Measurements from ENCODE around the gene MGAT5B. TPM values are rescaled to one million over a fixed set of nuclear protein-coding genes. Genes with fewer than 3 reads are reported as not detected.

The MGAT5B gene
- total RNA-seq, 1 experiment from 2014 or later: 1.0 TPM

DNA sequence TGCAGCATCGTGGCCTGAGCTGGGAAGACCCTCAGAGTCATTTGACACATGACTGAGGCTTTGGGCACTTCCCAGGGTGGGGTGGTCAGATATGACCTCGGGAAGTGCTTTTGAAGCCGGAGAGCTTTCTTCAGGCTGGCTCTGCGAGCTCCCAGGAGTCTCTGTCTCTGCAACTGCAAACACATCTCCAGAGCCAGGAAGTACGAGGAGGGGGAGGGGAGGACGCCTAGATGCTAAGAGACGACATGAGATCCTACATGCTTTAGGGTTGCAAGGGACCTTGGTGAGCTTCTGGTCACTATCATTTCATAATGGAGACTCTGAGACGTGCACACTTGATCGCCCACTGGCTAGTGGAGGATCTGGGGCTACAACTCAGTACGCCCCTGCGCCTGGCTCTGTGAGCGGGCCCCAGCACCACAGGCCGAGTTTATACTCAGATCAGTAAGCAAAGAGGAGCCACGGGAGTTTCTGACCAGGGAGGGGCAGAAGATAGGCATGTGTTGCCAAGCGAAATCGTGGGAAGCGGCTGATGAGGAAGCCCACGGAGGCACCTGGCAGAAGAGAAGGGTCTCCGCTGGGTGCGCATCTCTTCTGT, 527 bp upstream of the MGAT5B start:
- Mint-ChIP-seq H3K27ac (ENCODE audit: unreplicated experiment) (no peak overlapping the region), H3K27me3 (ENCODE audit: unreplicated experiment) (peaks cover 52% of the 10 kb centered on the region), H3K36me3 (ENCODE audit: insufficient read depth, unreplicated experiment) (peaks cover 16% of the 10 kb centered on the region), H3K4me1 (ENCODE audit: low read depth, unreplicated experiment) (peaks cover 27% of the 10 kb centered on the region), H3K4me3 (ENCODE audit: low read depth, unreplicated experiment) (peak overlapping the region; percentile 53), H3K9me3 (ENCODE audit: low read depth, unreplicated experiment) (no peaks in the 10 kb centered on the region)
- BruUV-seq (replicated peaks): no TSS peak
- TF ChIP-seq, protein P1, sequence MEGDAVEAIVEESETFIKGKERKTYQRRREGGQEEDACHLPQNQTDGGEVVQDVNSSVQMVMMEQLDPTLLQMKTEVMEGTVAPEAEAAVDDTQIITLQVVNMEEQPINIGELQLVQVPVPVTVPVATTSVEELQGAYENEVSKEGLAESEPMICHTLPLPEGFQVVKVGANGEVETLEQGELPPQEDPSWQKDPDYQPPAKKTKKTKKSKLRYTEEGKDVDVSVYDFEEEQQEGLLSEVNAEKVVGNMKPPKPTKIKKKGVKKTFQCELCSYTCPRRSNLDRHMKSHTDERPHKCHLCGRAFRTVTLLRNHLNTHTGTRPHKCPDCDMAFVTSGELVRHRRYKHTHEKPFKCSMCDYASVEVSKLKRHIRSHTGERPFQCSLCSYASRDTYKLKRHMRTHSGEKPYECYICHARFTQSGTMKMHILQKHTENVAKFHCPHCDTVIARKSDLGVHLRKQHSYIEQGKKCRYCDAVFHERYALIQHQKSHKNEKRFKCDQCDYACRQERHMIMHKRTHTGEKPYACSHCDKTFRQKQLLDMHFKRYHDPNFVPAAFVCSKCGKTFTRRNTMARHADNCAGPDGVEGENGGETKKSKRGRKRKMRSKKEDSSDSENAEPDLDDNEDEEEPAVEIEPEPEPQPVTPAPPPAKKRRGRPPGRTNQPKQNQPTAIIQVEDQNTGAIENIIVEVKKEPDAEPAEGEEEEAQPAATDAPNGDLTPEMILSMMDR (IDR thresholded peaks at IDR 0.05; ENCODE audit: unreplicated experiment): no peak
- DNase-seq: no peak
- CTCF ChIA-PET: interaction anchor here (0.6 to 2.3 kb wide), 6 partner anchors 102 to 924 kb away, joined by 3 to 42 read pairs (median 5); no protein-coding TSS in a partner anchor
- intact Hi-C loops (cut with micrococcal nuclease; ENCODE audit: unreplicated experiment): loop anchor here (5.0 kb wide), 1 partner anchor 200 kb away; no protein-coding TSS in a partner anchor

DNA sequence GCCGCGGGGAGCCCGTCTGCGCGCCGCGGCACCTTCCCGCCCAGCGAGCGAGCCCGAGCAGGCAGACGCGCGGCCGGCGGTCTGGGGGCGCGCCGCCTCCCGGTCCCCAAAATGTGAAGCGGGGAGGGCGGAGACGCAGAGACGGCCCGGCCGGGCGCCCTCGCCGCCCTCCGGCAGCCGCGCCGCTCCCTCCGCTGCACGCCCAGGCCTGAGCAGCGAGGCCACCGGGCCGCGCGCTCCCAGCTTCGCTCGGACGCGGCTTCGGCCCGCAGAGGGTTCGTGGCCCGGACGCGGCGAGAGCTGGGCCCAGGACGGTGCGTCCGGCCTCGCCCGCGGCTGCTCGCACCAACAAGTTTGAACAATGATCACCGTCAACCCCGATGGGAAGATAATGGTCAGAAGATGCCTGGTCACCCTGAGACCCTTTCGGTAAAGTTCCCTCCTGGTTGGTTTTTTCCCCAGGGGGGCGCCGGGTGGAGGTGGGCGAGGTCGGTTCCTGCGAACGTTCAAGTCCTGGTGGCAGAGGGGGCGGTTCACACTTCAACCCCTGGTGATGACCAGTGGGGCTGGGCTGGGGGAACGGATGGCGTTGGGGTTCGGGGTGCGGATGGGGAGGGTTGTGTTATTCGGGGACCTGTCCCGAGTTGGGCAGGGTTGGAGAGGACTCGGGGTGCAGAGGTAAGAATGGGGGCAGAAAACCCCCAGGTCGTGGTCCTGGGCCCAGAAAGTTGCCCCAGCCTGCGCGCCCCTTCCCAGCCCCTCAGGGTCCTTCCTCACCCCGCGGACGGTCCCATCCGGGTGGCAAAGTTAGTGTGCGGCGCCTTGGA, 678 bp downstream of the MGAT5B start:
- Mint-ChIP-seq H3K27me3 (ENCODE audit: unreplicated experiment) (peaks cover 40% of the 10 kb centered on the region), H3K9me3 (ENCODE audit: low read depth, unreplicated experiment) (no peaks in the 10 kb centered on the region), H3K4me1 (ENCODE audit: low read depth, unreplicated experiment) (peaks cover 30% of the 10 kb centered on the region), H3K4me3 (ENCODE audit: low read depth, unreplicated experiment) (peak overlapping the region; percentile 53), H3K27ac (ENCODE audit: unreplicated experiment) (no peak overlapping the region), H3K36me3 (ENCODE audit: insufficient read depth, unreplicated experiment) (peaks cover 18% of the 10 kb centered on the region)
- BruUV-seq (replicated peaks): no TSS peak
- intact Hi-C loops (cut with micrococcal nuclease; ENCODE audit: unreplicated experiment): loop anchor here (5.0 kb wide), 1 partner anchor 198 kb away; no protein-coding TSS in a partner anchor
- CTCF ChIA-PET: interaction anchor here (0.6 to 2.3 kb wide), 6 partner anchors 53 to 219 kb away, joined by 3 to 42 read pairs (median 6); no protein-coding TSS in a partner anchor
- TF ChIP-seq, protein P1 (IDR thresholded peaks at IDR 0.05; ENCODE audit: unreplicated experiment): no peak
- no peak for DNase-seq

- H3K4me3 Mint-ChIP-seq (ENCODE audit: low read depth, unreplicated experiment): no peak overlapping the region
- H3K9me3 Mint-ChIP-seq (ENCODE audit: low read depth, unreplicated experiment): no peaks in the 10 kb centered on the region
- no TSS peak for BruUV-seq (replicated peaks)
- H3K4me1 Mint-ChIP-seq (ENCODE audit: low read depth, unreplicated experiment): peaks cover 30% of the 10 kb centered on the region
- TF ChIP-seq, protein P1 (IDR thresholded peaks at IDR 0.05; ENCODE audit: unreplicated experiment): no peak
- no peak for DNase-seq
- H3K27me3 Mint-ChIP-seq (ENCODE audit: unreplicated experiment): peaks cover 31% of the 10 kb centered on the region
- H3K27ac Mint-ChIP-seq (ENCODE audit: unreplicated experiment): no peak overlapping the region
- intact Hi-C loops (cut with micrococcal nuclease; ENCODE audit: unreplicated experiment): loop anchor here (5.0 kb wide), 1 partner anchor 198 kb away; no protein-coding TSS in a partner anchor
- CTCF ChIA-PET: no interaction called here
- peaks cover 25% of the 10 kb centered on the region for H3K36me3 Mint-ChIP-seq (ENCODE audit: insufficient read depth, unreplicated experiment)
These were observed 1.5 kb downstream of the MGAT5B start for GRCh38 chr17:76869496-76870376.

GRCh38 chr17:76870377-76870714, 2.1 kb downstream of the MGAT5B start:
- H3K9me3 Mint-ChIP-seq (ENCODE audit: low read depth, unreplicated experiment): no peaks in the 10 kb centered on the region
- no TSS peak for BruUV-seq (replicated peaks)
- CTCF ChIA-PET: no interaction called here
- no peak overlapping the region for H3K27ac Mint-ChIP-seq (ENCODE audit: unreplicated experiment)
- H3K36me3 Mint-ChIP-seq (ENCODE audit: insufficient read depth, unreplicated experiment): peaks cover 25% of the 10 kb centered on the region
- TF ChIP-seq, protein P1 (IDR thresholded peaks at IDR 0.05; ENCODE audit: unreplicated experiment): no peak
- peaks cover 25% of the 10 kb centered on the region for H3K27me3 Mint-ChIP-seq (ENCODE audit: unreplicated experiment)
- peaks cover 30% of the 10 kb centered on the region for H3K4me1 Mint-ChIP-seq (ENCODE audit: low read depth, unreplicated experiment)
- DNase-seq: no peak
- intact Hi-C loops (cut with micrococcal nuclease; ENCODE audit: unreplicated experiment): no loop called here
- no peak overlapping the region for H3K4me3 Mint-ChIP-seq (ENCODE audit: low read depth, unreplicated experiment)

All from Calu3 (cell line).